Fibroblast of villous mesenchyme (primary cell): ENCODE data around the gene UQCC2. TPM values are rescaled to one million over a fixed set of nuclear protein-coding genes. Genes with fewer than 3 reads are reported as not detected.

Experiments used
- DNase-seq: peaks from one replicate; pipeline ENCODE4 v3.0.0-alpha.2; 2010; ENCODE audit warnings: low read depth
- H3K4me3 ChIP-seq: 2 replicates; pipeline ENCODE4 v1.5.1; 2011; ENCODE audit warnings: low read depth, mild to moderate bottlenecking, low read length
- CTCF ChIP-seq: IDR thresholded peaks from 2 replicates; pipeline ENCODE4 v1.5.1; 2012; ENCODE audit warnings: low read depth, mild to moderate bottlenecking, low read length; ENCODE audit not compliant: insufficient read depth
- total RNA-seq: library from RNA; depleted of rRNA; stranded (reverse); fragments of >200 nt; gene quantifications from 2 replicates; pipeline ENCODE4 v1.2.3, GENCODE V29; 2012

Gene UQCC2
- total RNA-seq, 1 donor: 24.6 TPM

GRCh38 chr6:33688451-33689147, 22.9 kb downstream of the UQCC2 start:
- H3K4me3 ChIP-seq: no peak overlapping the region
- no peak for DNase-seq
- TF ChIP-seq CTCF: no peak

GRCh38 chr6:33688006-33688405, 23.5 kb downstream of the UQCC2 start:
- TF ChIP-seq CTCF: no peak
- DNase-seq: no peak
- H3K4me3 ChIP-seq: no peak overlapping the region

GRCh38 chr6:33686981-33687975, 24.2 kb downstream of the UQCC2 start:
- no peak for TF ChIP-seq CTCF
- H3K4me3 ChIP-seq: no peak overlapping the region
- no peak for DNase-seq

- no peak for DNase-seq
- H3K4me3 ChIP-seq: no peak overlapping the region
- TF ChIP-seq CTCF: no peak
Observed at GRCh38 chr6:33686225-33686924, 25.1 kb downstream of the UQCC2 start.

GRCh38 chr6:33685411-33686224, 25.9 kb downstream of the UQCC2 start:
- no peak for TF ChIP-seq CTCF
- DNase-seq: no peak

GRCh38 chr6:33684983-33685382, 26.5 kb downstream of the UQCC2 start:
- H3K4me3 ChIP-seq: no peak overlapping the region
- TF ChIP-seq CTCF: no peak
- no peak for DNase-seq

More at GRCh38 chr6:33685411-33686224, 25.9 kb downstream of the UQCC2 start:
- H3K4me3 ChIP-seq: no peak overlapping the region
